Stimulated activated CD4-positive, alpha-beta T cell treated with anti-CD3 and anti-CD28 coated beads, Interleukin-1b, Interleukin-23, amount 100 ng/mL, for 24 hours (primary cell): ENCODE measurements around the gene NRIP3.
"Not testable (repeated sequence)": the region's sequence is repeated elsewhere in the genome, so short reads cannot be mapped to it uniquely, and the experiment has no call there.

Experiments
- DNase-seq, 4 experiments: peaks; one replicate each; pipeline ENCODE4 v3.0.0-alpha.2; 2020; ENCODE audit warnings: low read depth in 4 of 4, low spot score in 1 of 4

Gene NRIP3

DNA sequence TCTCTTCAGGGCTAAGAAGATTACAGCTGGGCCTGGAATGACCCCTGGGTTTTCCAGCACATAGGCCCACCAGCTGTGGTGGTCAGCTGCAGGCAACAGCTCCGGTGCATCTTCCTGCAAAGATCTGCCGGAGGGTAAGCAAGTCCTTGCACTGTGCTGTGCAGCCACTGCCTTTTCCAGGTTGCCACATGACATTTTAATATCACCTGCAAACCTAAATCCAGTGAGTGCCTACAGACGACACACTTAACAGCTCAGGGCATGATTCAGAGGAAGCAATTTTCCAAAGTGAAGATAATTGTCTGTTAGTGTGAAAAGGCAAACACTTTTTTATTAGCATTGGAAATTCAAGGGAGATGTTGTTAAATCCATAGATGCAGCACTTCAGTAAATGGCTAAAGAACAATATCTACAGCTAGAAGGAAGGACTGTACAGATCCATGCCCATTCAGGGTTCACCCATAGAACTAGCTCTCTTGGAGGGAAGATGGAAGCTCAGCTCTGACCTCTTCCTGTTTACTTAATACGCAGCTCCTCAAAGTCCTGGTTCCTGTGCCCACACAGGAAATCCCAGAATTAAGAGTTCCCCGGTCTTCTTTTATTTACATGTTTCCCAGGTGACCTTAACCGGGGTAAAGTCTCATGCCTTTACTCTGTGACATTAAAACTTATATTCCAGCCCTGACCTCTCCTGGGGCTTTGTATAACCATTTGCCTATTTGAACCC lies 13.3 kb upstream of the NRIP3 start:
- no peak for DNase-seq

DNA sequence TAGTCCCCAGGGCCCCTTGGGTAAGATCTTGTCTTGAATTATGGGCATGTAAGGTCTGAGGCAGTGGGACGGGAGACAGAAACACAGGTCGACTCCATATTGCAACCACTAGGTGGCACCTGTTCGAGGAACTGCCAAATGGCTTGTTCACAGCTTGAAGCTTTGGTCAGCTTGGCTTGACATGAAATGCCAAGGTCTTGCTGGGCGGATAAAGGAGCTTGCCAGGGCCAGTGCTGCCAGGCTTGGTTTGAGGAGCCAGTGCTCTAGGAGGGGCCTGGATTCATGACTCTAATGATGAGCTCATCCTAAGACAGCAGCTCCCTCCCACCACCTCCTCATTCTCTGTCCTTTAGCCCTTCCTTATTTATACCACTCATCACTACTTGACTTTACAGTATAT lies 11.9 kb upstream of the NRIP3 start:
- peak in 3 of 4 experiments; percentile 18 to 32 (median 25) for DNase-seq

DNA sequence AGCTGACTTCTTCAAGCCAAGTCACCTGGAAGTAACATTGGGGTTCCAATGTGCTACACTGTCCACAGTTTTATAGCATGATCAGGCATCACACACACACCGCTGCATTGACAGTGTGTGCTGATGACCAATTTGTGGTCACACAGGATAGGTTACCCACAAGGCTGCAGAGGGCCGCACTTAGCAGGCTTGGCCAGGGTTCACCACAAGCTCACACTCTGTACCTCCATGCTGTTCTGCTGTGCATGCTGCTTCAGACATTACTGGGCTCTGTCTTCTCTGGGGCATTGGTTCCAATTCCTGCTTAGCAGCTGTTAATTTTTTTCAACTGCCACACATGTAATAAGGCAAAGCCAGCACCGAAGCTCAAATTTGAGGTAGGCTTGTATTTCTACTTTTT lies 11.0 kb upstream of the NRIP3 start:
- DNase-seq, result no peak

DNA sequence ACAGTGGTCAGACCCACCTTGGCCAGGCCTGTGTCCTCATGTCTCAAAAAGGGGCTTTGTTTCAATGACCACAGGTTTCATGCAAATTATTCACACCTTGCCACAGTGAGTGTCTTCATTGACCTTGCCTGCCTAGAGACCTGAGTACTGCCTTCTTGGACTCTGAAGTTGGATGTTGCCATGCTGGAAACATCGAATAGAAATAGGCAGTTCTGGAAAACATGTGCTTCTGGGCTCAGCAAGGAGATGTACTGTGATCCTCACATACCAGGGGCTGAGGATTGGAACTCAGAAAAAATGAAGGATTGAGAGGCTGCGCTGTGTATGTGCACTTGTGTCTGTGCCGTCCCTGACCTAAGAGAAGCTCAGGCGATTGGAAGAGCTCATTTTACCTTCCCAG lies 9.6 kb upstream of the NRIP3 start:
- DNase-seq, result no peak

- DNase-seq, result not testable (repeated sequence)
Measured at GRCh38 chr11:9009538-9009937, 5.7 kb upstream of the NRIP3 start.

- no peak for DNase-seq
Measured at GRCh38 chr11:9008661-9009060, 4.9 kb upstream of the NRIP3 start.

GRCh38 chr11:9008011-9008550 lies 4.3 kb upstream of the NRIP3 start:
- DNase-seq, result no peak

GRCh38 chr11:9005087-9005486 lies 1.3 kb upstream of the NRIP3 start:
- no peak for DNase-seq

DNA sequence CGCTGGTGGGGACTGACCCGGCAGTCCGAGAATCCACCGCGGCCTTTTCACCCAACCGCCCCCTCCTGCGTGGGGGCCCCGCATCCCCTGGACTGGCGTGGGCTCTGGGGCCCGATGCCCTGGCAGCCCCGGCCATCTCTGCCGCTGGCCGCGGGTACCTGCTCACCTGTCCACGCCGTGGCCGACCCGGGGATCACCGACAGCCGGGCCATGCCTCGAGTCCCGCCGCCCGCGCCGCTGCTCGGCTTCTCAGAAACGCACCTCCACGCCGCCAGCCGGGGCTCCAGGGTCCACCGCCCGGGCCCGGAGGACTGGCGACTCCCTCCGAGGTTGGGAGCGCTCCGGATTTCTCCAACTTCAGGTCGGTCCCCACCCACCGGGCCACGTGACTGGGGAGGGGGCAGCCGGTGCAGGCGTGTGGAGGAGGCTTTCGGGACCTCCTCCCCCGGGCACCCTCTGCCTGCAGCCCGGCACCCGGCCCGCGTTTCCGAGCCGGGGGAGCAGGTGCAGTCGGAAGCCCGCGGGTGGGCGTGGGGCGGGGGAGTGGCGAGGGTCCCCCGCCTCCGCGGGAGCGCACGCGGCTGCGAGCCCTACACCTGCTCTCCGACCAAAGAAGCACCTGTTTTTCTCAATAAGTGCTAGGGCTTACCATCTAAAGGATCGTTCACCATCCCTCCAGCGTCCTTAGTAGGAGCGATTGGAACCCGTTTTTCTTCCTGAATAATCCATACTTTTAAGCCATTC lies 554 bp upstream of the NRIP3 start:
- DNase-seq, result no peak

DNA sequence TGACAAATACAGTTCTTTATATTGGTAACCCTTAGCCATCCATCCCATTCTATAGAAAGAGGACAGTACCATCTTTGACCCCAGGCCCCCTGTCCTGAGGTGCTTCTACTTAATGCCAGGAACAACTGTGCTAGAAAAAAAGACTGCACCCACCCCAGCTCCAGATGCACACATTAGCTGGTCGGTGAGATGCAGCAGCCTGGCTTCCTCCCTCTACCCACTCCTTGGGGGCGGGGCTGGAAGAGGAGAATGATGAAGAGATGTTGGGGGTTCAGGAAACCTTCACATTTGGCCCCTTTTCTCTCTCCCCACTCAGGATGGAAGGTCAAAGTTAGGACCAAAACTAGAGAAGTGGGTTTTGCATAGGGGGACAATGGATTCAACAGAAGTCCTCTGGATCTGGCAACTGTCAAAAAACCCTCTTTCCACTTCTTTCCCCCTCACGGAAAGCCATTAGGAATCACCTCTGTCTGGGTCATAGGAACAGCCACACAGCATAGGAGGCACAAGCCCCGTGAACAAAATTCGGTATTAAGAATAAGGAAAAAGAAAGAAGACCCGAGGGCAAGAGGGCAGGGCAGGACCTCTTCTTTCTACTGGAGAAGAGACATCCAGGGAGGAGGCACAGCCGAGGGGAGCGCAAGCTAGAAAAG lies 755 bp downstream of the NRIP3 start:
- no peak for DNase-seq

DNA sequence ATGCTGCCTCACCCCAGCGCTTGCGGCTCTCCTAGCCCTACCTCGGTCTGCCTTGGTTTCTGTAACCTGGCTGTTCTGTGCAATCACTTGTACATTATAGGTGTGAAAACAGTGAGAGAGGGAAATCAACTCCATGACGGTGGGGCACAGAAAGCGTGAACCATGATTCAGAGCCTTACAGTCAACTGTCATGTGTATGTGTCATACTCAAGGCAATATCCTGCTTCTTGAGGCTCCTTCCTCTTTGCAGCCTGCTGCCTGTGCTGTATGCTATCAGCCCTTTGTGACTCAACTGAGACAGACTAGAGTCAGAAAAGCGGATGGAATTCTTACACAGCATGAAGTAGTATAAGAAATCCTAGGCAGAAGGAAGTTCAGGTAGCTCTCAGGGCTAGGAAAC lies 2.1 kb downstream of the NRIP3 start:
- peak in 3 of 4 experiments; percentile 12 to 41 (median 33) for DNase-seq

DNA sequence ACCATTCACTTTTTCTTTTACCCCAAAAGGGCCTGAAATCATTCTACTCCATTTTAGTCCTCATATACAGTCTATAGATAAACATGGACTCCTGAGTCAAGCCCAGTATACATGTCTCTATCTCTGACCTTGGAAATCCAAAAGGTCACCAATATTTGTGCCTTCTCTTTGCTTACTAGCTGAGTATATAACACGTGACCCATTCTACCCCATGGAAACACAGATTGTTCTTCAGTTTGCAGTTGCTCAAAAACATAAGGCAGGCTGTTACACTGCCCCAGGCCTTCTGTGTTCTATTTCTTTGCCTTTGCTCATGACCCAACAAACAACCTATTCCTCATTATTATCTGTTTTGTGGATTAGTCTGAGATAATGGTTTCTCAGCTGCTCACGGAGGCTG lies 5.8 kb downstream of the NRIP3 start:
- no peak for DNase-seq

GRCh38 chr11:8997451-8997850 lies 6.3 kb downstream of the NRIP3 start:
- no peak for DNase-seq

- no peak for DNase-seq
Measured at GRCh38 chr11:8989453-8989852, 14.3 kb downstream of the NRIP3 start.

DNA sequence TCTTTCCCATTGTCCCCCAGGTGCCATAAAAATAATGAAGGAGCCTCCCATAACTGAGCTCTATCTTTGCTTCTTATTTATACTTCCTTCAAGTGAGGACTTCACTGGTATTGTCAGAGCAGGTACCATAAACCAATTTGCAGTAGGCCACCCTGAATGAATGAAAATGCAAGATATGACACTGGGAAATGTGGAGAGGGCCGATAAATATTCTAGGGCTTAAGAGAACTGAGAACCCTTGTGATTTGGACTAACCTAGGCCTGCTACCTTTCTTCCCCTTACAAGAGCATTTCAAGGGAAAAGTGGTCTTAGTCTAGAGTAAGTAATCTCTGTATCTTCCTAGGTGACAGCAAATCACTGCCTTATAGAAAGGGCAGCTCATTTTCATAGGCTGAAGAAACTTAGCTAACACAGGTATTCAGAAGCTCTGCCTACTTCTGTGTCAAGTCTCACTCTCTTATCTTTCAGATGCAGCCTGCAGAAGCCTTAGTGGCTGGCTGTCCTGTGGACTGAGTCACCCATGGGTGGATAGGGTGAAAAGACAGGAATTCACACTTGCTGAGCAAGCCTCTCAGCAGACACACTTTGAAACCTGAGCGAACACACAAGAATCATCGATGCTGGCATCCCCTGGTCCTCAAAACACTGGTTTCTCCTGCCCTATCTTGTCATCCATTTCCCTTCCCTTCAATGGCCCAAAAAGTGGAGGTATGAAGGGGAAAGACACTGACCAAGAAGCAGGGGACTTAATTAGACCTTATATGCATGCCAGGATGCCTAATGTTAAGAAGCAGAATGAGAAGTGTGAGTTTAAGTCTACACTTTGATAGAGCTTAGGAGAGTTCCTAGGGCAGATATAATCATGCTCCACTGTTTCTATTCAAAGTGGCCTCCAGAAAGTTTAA lies 15.2 kb downstream of the NRIP3 start:
- DNase-seq, result no peak

- DNase-seq, result no peak
Measured at GRCh38 chr11:8987446-8987845, 16.4 kb downstream of the NRIP3 start.

DNA sequence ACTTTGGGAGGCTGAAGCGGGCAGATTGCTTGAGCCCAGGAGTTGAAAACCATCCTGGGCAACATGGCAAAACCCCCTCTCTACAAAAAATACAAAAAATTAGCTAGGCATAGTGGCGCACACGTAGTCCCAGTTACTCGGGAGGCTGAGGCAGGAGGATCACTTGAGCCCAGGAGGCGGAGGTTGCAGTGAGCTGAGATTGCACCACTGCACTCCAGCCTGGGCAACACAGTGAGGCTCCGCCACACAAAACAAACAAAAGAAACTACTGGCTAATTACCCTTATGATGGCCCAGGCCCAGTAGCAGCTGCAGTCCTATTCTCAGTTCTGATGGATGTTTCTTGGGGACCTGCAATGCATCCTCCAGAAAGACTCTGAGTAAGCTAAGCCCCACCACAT lies 17.0 kb downstream of the NRIP3 start:
- DNase-seq, result not testable (repeated sequence)

GRCh38 chr11:8985462-8985861 lies 18.3 kb downstream of the NRIP3 start:
- DNase-seq, result no peak

- no peak for DNase-seq
Measured at GRCh38 chr11:8983552-8983951, 20.2 kb downstream of the NRIP3 start.

GRCh38 chr11:8980485-8980884 lies 23.3 kb downstream of the NRIP3 start:
- DNase-seq, result no peak

DNA sequence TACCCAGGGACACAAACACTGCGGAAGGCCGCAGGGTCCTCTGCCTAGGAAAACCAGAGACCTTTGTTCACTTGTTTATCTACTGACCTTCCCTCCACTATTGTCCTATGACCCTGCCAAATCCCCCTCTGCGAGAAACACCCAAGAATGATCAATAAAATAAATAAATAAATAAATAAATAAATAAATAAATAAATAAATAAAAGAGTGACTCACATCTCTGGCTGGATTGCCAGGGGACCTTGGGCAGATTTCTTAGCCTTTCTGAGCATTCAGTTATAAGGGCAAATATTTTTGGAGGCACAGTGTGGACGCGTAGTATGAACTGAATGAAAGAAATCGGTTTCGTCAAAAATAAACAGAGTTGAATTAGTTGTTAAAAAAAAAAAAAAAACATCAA lies 24.4 kb downstream of the NRIP3 start:
- DNase-seq, result not testable (repeated sequence)
